H1 (cell line): ENCODE results near the gene MARCKS. TPM values are rescaled to one million over a fixed set of nuclear protein-coding genes. Genes with fewer than 3 reads are reported as not detected.

Experiments used
- CTCF ChIA-PET: fragments of 300-600 bp; sonication (Branson Sonifier 250); formaldehyde crosslinking; loops from one replicate; lab custom pipeline; 2021; ENCODE audit not compliant: partially characterized antibody; lab: Charles Lee
- POLR2A ChIA-PET: fragments of 300-600 bp; sonication (Branson Sonifier 250); formaldehyde crosslinking; loops from one replicate; lab custom pipeline; 2021; ENCODE audit warnings: inconsistent platforms; ENCODE audit not compliant: partially characterized antibody; lab: Charles Lee
- DNase-seq, 2 experiments: peaks; one replicate each; pipeline versions ENCODE4 v3.0.0 to v3.0.0-alpha.2; 2010 to 2022; ENCODE audit warnings: low spot score in 2 of 2, low read depth in 1 of 2, mixed read lengths in 1 of 2
- FAIRE-seq: peaks from 2 replicates; lab custom pipeline; 2011; peaks lifted over from hg19 to GRCh38; lab: Jason Lieb, UNC
- H2AFZ ChIP-seq: 2 replicates; pipeline ENCODE4 v1.8.1; 2012; ENCODE audit warnings: low read length, inconsistent platforms
- H2AK5ac ChIP-seq: 2 replicates; pipeline ENCODE4 v1.6.1; 2013; ENCODE audit warnings: low read depth, low read length
- H2BK120ac ChIP-seq: replicated peaks from 2 replicates; pipeline ENCODE3; 2013; ENCODE audit warnings: low read depth, low read length, inconsistent platforms
- H2BK12ac ChIP-seq: 2 replicates; pipeline ENCODE4 v1.6.1; 2013; ENCODE audit warnings: low read depth, low read length
- H2BK15ac ChIP-seq: 2 replicates; pipeline ENCODE4 v1.6.1; 2013; ENCODE audit warnings: low read length
- H2BK20ac ChIP-seq: 2 replicates; pipeline ENCODE4 v1.6.1; 2013; ENCODE audit warnings: low read length
- H2BK5ac ChIP-seq: 2 replicates; pipeline ENCODE4 v1.6.1; 2013; ENCODE audit warnings: low read depth, low read length
- H3K14ac ChIP-seq: 2 replicates; pipeline ENCODE4 v1.6.1; 2013; ENCODE audit warnings: inconsistent platforms; ENCODE audit not compliant: insufficient read length
- H3K18ac ChIP-seq: 2 replicates; pipeline ENCODE4 v1.6.1; 2013; ENCODE audit warnings: low read length; ENCODE audit errors: extremely low read depth
- H3K23ac ChIP-seq: 2 replicates; pipeline ENCODE4 v1.6.1; 2013; ENCODE audit warnings: inconsistent platforms; ENCODE audit not compliant: insufficient read length
- H3K23me2 ChIP-seq: 2 replicates; pipeline ENCODE4 v1.6.1; 2013; ENCODE audit warnings: low read depth, low read length
- H3K27ac ChIP-seq: 2 replicates; pipeline ENCODE4 v1.6.1; 2011; ENCODE audit warnings: low read depth, low read length, inconsistent platforms
- H3K27me3 ChIP-seq, 4 experiments: replicated peaks in 1 of 4; 1 replicate in 1 of 4; 2 replicates in 3 of 4; pipeline versions ENCODE4 v1.6.1 to v1.8.1; 2011 to 2013; ENCODE audit warnings: low read length in 3 of 4, mild to moderate bottlenecking in 3 of 4, inconsistent platforms in 2 of 4, mixed read lengths in 2 of 4, moderate library complexity in 1 of 4; ENCODE audit not compliant: control insufficient read depth in 3 of 4, insufficient read depth in 3 of 4; ENCODE audit errors: extremely low read depth in 1 of 4
- H3K36me3 ChIP-seq, 4 experiments: 2 replicates each; pipeline versions ENCODE4 v1.6.1 to v1.8.1; 2011 to 2013; ENCODE audit warnings: mild to moderate bottlenecking in 4 of 4, low read length in 3 of 4, moderate library complexity in 2 of 4, control low read depth in 1 of 4, inconsistent platforms in 1 of 4; ENCODE audit not compliant: insufficient read depth in 4 of 4, control insufficient read depth in 2 of 4
- H3K4ac ChIP-seq: replicated peaks from 2 replicates; pipeline ENCODE3; 2013; ENCODE audit warnings: low read length, low read depth, mixed read lengths, inconsistent platforms; ENCODE audit not compliant: insufficient read length
- H3K4me1 ChIP-seq, 4 experiments: replicated peaks in 1 of 4; 1 replicate in 1 of 4; 2 replicates in 3 of 4; pipeline versions ENCODE4 v1.6.1 to v1.8.1; 2011 to 2013; ENCODE audit warnings: low read length in 3 of 4, inconsistent platforms in 2 of 4, mixed read lengths in 1 of 4; ENCODE audit not compliant: insufficient read depth in 4 of 4, control insufficient read depth in 3 of 4
- H3K4me2 ChIP-seq, 2 experiments: 2 replicates each; pipeline versions ENCODE4 v1.6.1 to v1.8.1; 2011 to 2013; ENCODE audit warnings: low read depth in 2 of 2, low read length in 2 of 2, control low read depth in 1 of 2, inconsistent platforms in 1 of 2, mild to moderate bottlenecking in 1 of 2; ENCODE audit not compliant: insufficient read depth in 1 of 2
- H3K4me3 ChIP-seq, 4 experiments: fragments of 200-600, 300-600 bp in 1 of 4; sonication (generic), shearing (Covaris generic), sonication (Bioruptor Twin) in 1 of 4; 2 replicates each; pipeline versions ENCODE4 v1.5.1 to v1.8.1; 2011 to 2016; ENCODE audit warnings: low read length in 4 of 4, low read depth in 3 of 4, control low read depth in 2 of 4, inconsistent platforms in 2 of 4, mild to moderate bottlenecking in 2 of 4, mixed read lengths in 1 of 4, moderate library complexity in 1 of 4; ENCODE audit not compliant: insufficient read depth in 2 of 4; ENCODE audit errors: extremely low read depth in 1 of 4
- H3K56ac ChIP-seq: replicated peaks from 2 replicates; pipeline ENCODE3; 2013; ENCODE audit warnings: low read depth, mild to moderate bottlenecking, mixed read lengths, low read length, inconsistent platforms; ENCODE audit not compliant: insufficient read length
- H3K79me1 ChIP-seq: 2 replicates; pipeline ENCODE4 v1.6.1; 2013; ENCODE audit warnings: low read depth, low read length, control low read depth
- H3K79me2 ChIP-seq, 2 experiments: 2 replicates each; pipeline versions ENCODE4 v1.6.1 to v1.8.1; 2012 to 2013; ENCODE audit warnings: low read length in 2 of 2, mild to moderate bottlenecking in 2 of 2, inconsistent platforms in 1 of 2; ENCODE audit not compliant: insufficient read depth in 2 of 2, control insufficient read depth in 1 of 2
- H3K9ac ChIP-seq, 4 experiments: replicated peaks in 1 of 4; 1 replicate in 1 of 4; 2 replicates in 3 of 4; pipeline versions ENCODE4 v1.6.1 to v1.8.1; 2011 to 2013; ENCODE audit warnings: low read depth in 3 of 4, low read length in 3 of 4, control low read depth in 2 of 4, mild to moderate bottlenecking in 2 of 4, moderate library complexity in 2 of 4, inconsistent platforms in 1 of 4; ENCODE audit errors: extremely low read depth in 1 of 4
- H3K9me3 ChIP-seq, 2 experiments: 2 replicates each; pipeline versions ENCODE4 v1.6.1 to v1.8.1; 2012 to 2013; ENCODE audit warnings: mild to moderate bottlenecking in 2 of 2, moderate library complexity in 2 of 2, control low read depth in 1 of 2, inconsistent platforms in 1 of 2, low read depth in 1 of 2, low read length in 1 of 2, mixed read lengths in 1 of 2; ENCODE audit not compliant: insufficient read depth in 2 of 2
- H4K20me1 ChIP-seq, 2 experiments: replicated peaks in 1 of 2; 2 replicates each; pipeline versions ENCODE3 to v1.8.1; 2011 to 2013; ENCODE audit warnings: inconsistent platforms in 2 of 2, low read length in 2 of 2, mild to moderate bottlenecking in 1 of 2; ENCODE audit not compliant: insufficient read depth in 2 of 2, control insufficient read depth in 1 of 2
- H4K5ac ChIP-seq: 2 replicates; pipeline ENCODE4 v1.6.1; 2013; ENCODE audit warnings: low read length, low read depth, mixed read lengths, inconsistent platforms; ENCODE audit not compliant: insufficient read length
- H4K8ac ChIP-seq: 2 replicates; pipeline ENCODE4 v1.8.0; 2013; ENCODE audit warnings: mild to moderate bottlenecking, moderate library complexity, low read length, inconsistent platforms; ENCODE audit not compliant: insufficient read depth; ENCODE audit errors: extremely low read depth
- H4K91ac ChIP-seq: replicated peaks from 2 replicates; pipeline ENCODE3; 2013; ENCODE audit warnings: low read length, mixed read lengths, inconsistent platforms; ENCODE audit not compliant: insufficient read length
- CTBP2 ChIP-seq: IDR thresholded peaks from 2 replicates; pipeline ENCODE4 v1.7.0; 2011; ENCODE audit warnings: borderline replicate concordance, mild to moderate bottlenecking, moderate library complexity, mixed read lengths, low read length; ENCODE audit not compliant: insufficient read depth, insufficient read length
- GABPA ChIP-seq: IDR thresholded peaks from 2 replicates; pipeline ENCODE4 v1.6.1; 2011; ENCODE audit warnings: mild to moderate bottlenecking, low read length, moderate library complexity, borderline replicate concordance; ENCODE audit not compliant: insufficient read depth
- JUN ChIP-seq: IDR thresholded peaks from 2 replicates; pipeline ENCODE4 v1.6.1; 2011; ENCODE audit warnings: low read depth, mild to moderate bottlenecking, improper control_type of control experiment, low read length
- KDM1A ChIP-seq: fragments of 200-600, 300-600 bp; sonication (generic); IDR thresholded peaks from 2 replicates; pipeline ENCODE4 v1.7.1; 2016; ENCODE audit warnings: mild to moderate bottlenecking, low read length, borderline replicate concordance
- RNF2 ChIP-seq: fragments of 200-900, 300-1000 bp; sonication (generic); IDR thresholded peaks from 2 replicates; pipeline ENCODE4 v1.7.1; 2016; ENCODE audit warnings: borderline replicate concordance, low read depth, mild to moderate bottlenecking, antibody characterized with exemption, low read length; ENCODE audit not compliant: poor library complexity, severe bottlenecking; ENCODE audit errors: missing control alignments
- SAP30 ChIP-seq: fragments of 300-600 bp; sonication (generic); IDR thresholded peaks from 2 replicates; pipeline ENCODE4 v1.7.1; 2012; ENCODE audit warnings: low read length, moderate library complexity, mild to moderate bottlenecking, inconsistent platforms; ENCODE audit not compliant: insufficient read depth, insufficient replicate concordance
- SP4 ChIP-seq: IDR thresholded peaks from 2 replicates; pipeline ENCODE4 v1.6.1; 2012; ENCODE audit warnings: low read length, inconsistent platforms
- TAF7 ChIP-seq: optimal IDR thresholded peaks from 2 replicates; pipeline ENCODE3; 2011; ENCODE audit warnings: low read depth, mild to moderate bottlenecking, inconsistent platforms, low read length, moderate library complexity, borderline replicate concordance
- TCF12 ChIP-seq: IDR thresholded peaks from 2 replicates; pipeline ENCODE4 v1.6.1; 2011; ENCODE audit warnings: low read depth, mild to moderate bottlenecking, low read length
- TEAD4 ChIP-seq: IDR thresholded peaks from 2 replicates; pipeline ENCODE4 v1.6.1; 2012; ENCODE audit warnings: low read depth, low read length, inconsistent platforms, mixed read lengths
- ZNF274 ChIP-seq: IDR thresholded peaks from 2 replicates; pipeline ENCODE4 v1.7.0; 2012; ENCODE audit warnings: low read length, borderline replicate concordance; ENCODE audit errors: extremely low read depth
- WGBS, 2 experiments: shearing (Covaris generic) in 1 of 2; methylation state at CpG; one replicate each; pipeline versions ENCODE4 v1.1.6 to v1.1.7; 2013 to 2015; ENCODE audit warnings: low lambda C conversion rate in 2 of 2, mixed read lengths in 2 of 2, inconsistent platforms in 1 of 2, low coverage in 1 of 2, missing lambda C conversion rate in 1 of 2; ENCODE audit not compliant: insufficient replicate concordance in 2 of 2, insufficient coverage in 1 of 2, insufficient read length in 1 of 2; ENCODE audit errors: extremely low coverage in 1 of 2, missing lambda C conversion rate in 1 of 2; 5-methylcytosine and 5-hydroxymethylcytosine counted together
- polyA plus RNA-seq, 7 experiments: library from polyadenylated mRNA; depleted of rRNA in 3 of 7; stranded (reverse) in 5 of 7; unstranded in 2 of 7; fragments of >200 nt in 5 of 7; fragments of 200-250 nt in 2 of 7; gene quantifications; 1 replicate in 5 of 7; 2 replicates in 1 of 7; 4 replicates in 1 of 7; pipeline versions ENCODE4 v1.2.1 to v1.2.3, GENCODE V29; 2011 to 2013; ENCODE audit warnings: missing spikeins in 2 of 7, mixed read lengths in 2 of 7
- total RNA-seq: library from RNA; stranded (reverse); fragmentation: NEBNext Ultra II Directional; extraction: Animal tissue kit (Norgen Biotek cat#: 25700); gene quantifications from 2 replicates; pipeline ENCODE4 v1.2.1, GENCODE V29; 2021
- TF ChIP-seq, protein P1 (sequence below): IDR thresholded peaks from 2 replicates; pipeline ENCODE4 v1.6.1; 2011; ENCODE audit warnings: low read length, improper control_type of control experiment

MARCKS gene
- total and polyA plus RNA-seq, 2 of the 8 experiments (the other 6 are each of a cell fraction or from before 2014, with no cell fraction given), result 26.6 to 111 TPM

DNA sequence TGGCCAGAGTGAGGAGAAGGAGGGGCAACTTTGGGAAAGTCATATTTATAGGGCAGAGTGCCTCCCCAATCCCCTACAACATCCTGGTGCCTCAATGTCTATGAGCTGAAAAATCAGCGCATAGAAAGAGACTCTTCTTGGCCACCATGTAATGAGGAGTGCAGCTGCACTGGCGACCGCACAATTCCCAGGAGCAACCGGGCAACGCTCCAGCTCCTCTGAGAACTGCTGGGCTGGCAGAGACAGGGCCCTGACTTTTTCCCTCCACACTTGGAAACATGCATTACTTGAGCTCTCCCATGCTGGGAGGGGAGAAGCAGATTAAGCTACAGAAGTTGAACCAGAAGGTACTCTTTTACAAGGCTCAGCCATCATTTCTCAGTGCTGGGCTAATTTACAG is 31.4 kb upstream of the MARCKS start:
- H3K9me3 ChIP-seq, result no peaks in the 10 kb centered on the region
- no peaks in the 10 kb centered on the region for H3K79me2 ChIP-seq
- H4K5ac ChIP-seq, result no peak overlapping the region
- H3K27me3 ChIP-seq, result no peaks in the 10 kb centered on the region; a peak in 1 of 7 replicates
- no peaks in the 10 kb centered on the region for H3K79me1 ChIP-seq
- H2BK5ac ChIP-seq, result no peak overlapping the region
- no peak overlapping the region for H4K91ac ChIP-seq
- no peak overlapping the region for H2BK20ac ChIP-seq
- no peak overlapping the region for H3K23ac ChIP-seq
- no peak overlapping the region for H3K56ac ChIP-seq
- no peaks in the 10 kb centered on the region for H4K20me1 ChIP-seq
- DNase-seq (no peak), FAIRE-seq (no peak)
- no peak overlapping the region for H2BK15ac ChIP-seq
- H3K14ac ChIP-seq, result no peak overlapping the region
- H3K9ac ChIP-seq, result no peak overlapping the region
- ChIA-PET POLR2A (no interaction called here), CTCF (interaction anchor here (1.4 kb wide), 1 partner anchor 192 kb away, joined by 3 read pairs; no protein-coding TSS in a partner anchor)
- H2BK12ac ChIP-seq, result no peak overlapping the region
- H3K27ac ChIP-seq, result no peak overlapping the region
- H3K4me2 ChIP-seq, result no peak overlapping the region
- 88% methylated on average over 5 of the region's 5 CpGs; no CpG with 5 or more reads in 1 of the 2 experiments for WGBS, 2 experiments
- H2AK5ac ChIP-seq, result no peak overlapping the region
- H3K18ac ChIP-seq, result no peak overlapping the region
- H3K4ac ChIP-seq, result no peak overlapping the region
- H4K8ac ChIP-seq, result no peak overlapping the region
- no peak overlapping the region for H3K4me3 ChIP-seq
- H2BK120ac ChIP-seq, result no peak overlapping the region
- H3K23me2 ChIP-seq, result no peaks in the 10 kb centered on the region
- no peaks in the 10 kb centered on the region for H3K4me1 ChIP-seq
- H2AFZ ChIP-seq, result no peak overlapping the region
- no peaks in the 10 kb centered on the region for H3K36me3 ChIP-seq
- TF ChIP-seq TCF12, result no peak
- TF ChIP-seq GABPA, result no peak
- no peak for TF ChIP-seq SP4
- TF ChIP-seq, protein P1, sequence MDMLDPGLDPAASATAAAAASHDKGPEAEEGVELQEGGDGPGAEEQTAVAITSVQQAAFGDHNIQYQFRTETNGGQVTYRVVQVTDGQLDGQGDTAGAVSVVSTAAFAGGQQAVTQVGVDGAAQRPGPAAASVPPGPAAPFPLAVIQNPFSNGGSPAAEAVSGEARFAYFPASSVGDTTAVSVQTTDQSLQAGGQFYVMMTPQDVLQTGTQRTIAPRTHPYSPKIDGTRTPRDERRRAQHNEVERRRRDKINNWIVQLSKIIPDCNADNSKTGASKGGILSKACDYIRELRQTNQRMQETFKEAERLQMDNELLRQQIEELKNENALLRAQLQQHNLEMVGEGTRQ, result no peak
- TF ChIP-seq RNF2, result no peak
- no peak for TF ChIP-seq TAF7
- no peak for TF ChIP-seq JUN
- TF ChIP-seq KDM1A, result no peak
- no peak for TF ChIP-seq CTBP2
- no peak for TF ChIP-seq SAP30
- TF ChIP-seq ZNF274, result no peak
- no peak for TF ChIP-seq TEAD4
